Measurements from ENCODE around the gene PASK. TPM values are rescaled to one million over a fixed set of nuclear protein-coding genes. Genes with fewer than 3 reads are reported as not detected.

The PASK gene
- total and polyA plus RNA-seq, 9 of the 15 experiments (the other 6 are each of a cell fraction or from before 2014, with no cell fraction given): 1.5 to 30.3 (median 9.9) TPM

DNA sequence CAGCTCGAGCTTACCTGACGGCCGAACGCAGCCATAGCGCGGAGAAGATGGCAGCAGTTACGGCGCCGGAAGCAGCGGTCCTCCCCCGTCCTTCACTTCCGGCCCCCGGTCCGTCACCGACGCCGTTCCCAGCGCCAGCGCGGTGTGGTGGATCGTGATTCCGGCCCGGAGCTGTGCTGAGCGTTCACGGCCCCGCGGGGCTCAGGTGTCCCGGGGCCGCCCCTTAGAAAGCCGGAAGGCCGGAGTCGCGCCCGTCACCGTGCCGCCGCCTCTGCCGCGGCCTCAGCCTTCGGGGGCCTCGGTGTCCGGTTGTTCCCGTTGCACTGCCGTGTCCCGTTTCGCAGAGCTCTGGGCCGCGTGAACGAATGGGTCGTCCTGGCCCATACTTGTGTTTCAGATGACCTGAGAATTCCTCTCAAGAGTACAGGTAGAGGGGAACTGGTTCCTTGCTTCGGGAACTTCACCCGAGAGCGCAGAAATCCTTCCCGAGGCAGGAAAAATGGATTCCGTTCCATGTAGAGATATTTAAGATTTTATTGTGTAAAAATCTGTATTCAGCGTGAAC, 47.0 kb downstream of the PASK start, which contains the start of gene MTERF4 (continued):
- TF ChIP-seq AFF4 (CRISPR knock-in tag; IDR thresholded peaks at IDR 0.05) (0 out of 2 replicates have a peak, but pooled peaks have one; percentile 29), TEAD1 (CRISPR knock-in tag; IDR thresholded peaks at IDR 0.05) (no peak), BRCA1 (IDR thresholded peaks at IDR 0.05) (no peak), BRCA1 (CRISPR knock-in tag; IDR thresholded peaks at IDR 0.05) (no peak), ZNF12 (CRISPR knock-in tag; IDR thresholded peaks at IDR 0.05) (no peak), GMEB1 (CRISPR knock-in tag; IDR thresholded peaks at IDR 0.05) (peak; percentile 77), ZNF584 (CRISPR knock-in tag; IDR thresholded peaks at IDR 0.05; ENCODE audit: low read depth) (no peak), GABPA (tag; conservative IDR thresholded peaks at IDR 0.05; ENCODE audit: low read depth) (peak; percentile 99), ATF1 (CRISPR knock-in tag; IDR thresholded peaks at IDR 0.05) (peak; percentile 60), ATF1 (tag; IDR thresholded peaks at IDR 0.05) (peak; percentile 87), ELK1 (CRISPR knock-in tag; IDR thresholded peaks at IDR 0.05) (no peak), SP2 (IDR thresholded peaks at IDR 0.05; ENCODE audit: extremely low read depth, low read depth, low read length, poor library complexity, severe bottlenecking) (no peak), NCOA1 (IDR thresholded peaks at IDR 0.05; ENCODE audit: low read depth) (peak; percentile 97), FOXP1 (CRISPR knock-in tag; IDR thresholded peaks at IDR 0.05) (peak; percentile 67; the same call in 1 of the 2 replicates), ZNF239 (CRISPR knock-in tag; IDR thresholded peaks at IDR 0.05) (no peak), NCOR1 (IDR thresholded peaks at IDR 0.05) (no peak), GATA2 (CRISPR knock-in tag; IDR thresholded peaks at IDR 0.05) (no peak), TOE1 (IDR thresholded peaks at IDR 0.05; ENCODE audit: borderline replicate concordance) (peak; percentile 69; the same call in 1 of the 2 replicates), TOE1 (CRISPR knock-in tag; IDR thresholded peaks at IDR 0.05; ENCODE audit: borderline replicate concordance, low read depth) (no peak), NBN (IDR thresholded peaks at IDR 0.05; ENCODE audit: low read depth) (no peak), RBM14 (IDR thresholded peaks at IDR 0.05; ENCODE audit: borderline replicate concordance, insufficient read depth, low read depth, low read length) (no peak)
- TF ChIP-seq, protein P1, sequence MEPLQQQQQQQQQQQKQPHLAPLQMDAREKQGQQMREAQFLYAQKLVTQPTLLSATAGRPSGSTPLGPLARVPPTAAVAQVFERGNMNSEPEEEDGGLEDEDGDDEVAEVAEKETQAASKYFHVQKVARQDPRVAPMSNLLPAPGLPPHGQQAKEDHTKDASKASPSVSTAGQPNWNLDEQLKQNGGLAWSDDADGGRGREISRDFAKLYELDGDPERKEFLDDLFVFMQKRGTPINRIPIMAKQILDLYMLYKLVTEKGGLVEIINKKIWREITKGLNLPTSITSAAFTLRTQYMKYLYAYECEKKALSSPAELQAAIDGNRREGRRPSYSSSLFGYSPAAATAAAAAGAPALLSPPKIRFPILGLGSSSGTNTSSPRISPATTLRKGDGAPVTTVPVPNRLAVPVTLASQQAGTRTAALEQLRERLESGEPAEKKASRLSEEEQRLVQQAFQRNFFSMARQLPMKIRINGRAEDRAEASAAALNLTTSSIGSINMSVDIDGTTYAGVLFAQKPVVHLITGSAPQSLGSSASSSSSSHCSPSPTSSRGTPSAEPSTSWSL (CRISPR knock-in tag; IDR thresholded peaks at IDR 0.05; ENCODE audit: borderline replicate concordance): no peak
